ENCODE measurements around the gene DRAM2. TPM values are rescaled to one million over a fixed set of nuclear protein-coding genes. Genes with fewer than 3 reads are reported as not detected.
"Not testable (repeated sequence)": the region's sequence is repeated elsewhere in the genome, so short reads cannot be mapped to it uniquely, and the experiment has no call there.

The DRAM2 gene
- total RNA-seq, 1 donor from 2014 or later = 42.6 TPM

GRCh38 chr1:111104981-111105380, 34.9 kb downstream of the DRAM2 start:
- peaks cover 19% of the 10 kb centered on the region for H3K9me3 Mint-ChIP-seq
- H3K27ac Mint-ChIP-seq = no peak overlapping the region
- H3K4me1 Mint-ChIP-seq (ENCODE audit: unreplicated experiment) = no peaks in the 10 kb centered on the region
- TF ChIP-seq CTCF (conservative IDR thresholded peaks at IDR 0.05) = no peak
- DNase-seq (ENCODE audit: extremely low spot score, unreplicated experiment) = no peak
- peaks cover 4% of the 10 kb centered on the region for H3K36me3 Mint-ChIP-seq
- no peaks in the 10 kb centered on the region for H3K27me3 Mint-ChIP-seq
- H3K4me3 Mint-ChIP-seq = no peak overlapping the region

- TF ChIP-seq CTCF (conservative IDR thresholded peaks at IDR 0.05) = no peak
- no peak overlapping the region for H3K4me3 Mint-ChIP-seq
- no peaks in the 10 kb centered on the region for H3K4me1 Mint-ChIP-seq (ENCODE audit: unreplicated experiment)
- DNase-seq (ENCODE audit: extremely low spot score, unreplicated experiment) = no peak
- H3K36me3 Mint-ChIP-seq = peaks cover 8% of the 10 kb centered on the region
- H3K27me3 Mint-ChIP-seq = no peaks in the 10 kb centered on the region
- peaks cover 13% of the 10 kb centered on the region for H3K9me3 Mint-ChIP-seq
- no peak overlapping the region for H3K27ac Mint-ChIP-seq
Measured at GRCh38 chr1:111101854-111102642, 37.8 kb downstream of the DRAM2 start.

GRCh38 chr1:111099289-111099688, 40.6 kb downstream of the DRAM2 start:
- H3K27me3 Mint-ChIP-seq = no peaks in the 10 kb centered on the region
- H3K4me3 Mint-ChIP-seq = no peak overlapping the region
- peaks cover 4% of the 10 kb centered on the region for H3K36me3 Mint-ChIP-seq
- no peaks in the 10 kb centered on the region for H3K4me1 Mint-ChIP-seq (ENCODE audit: unreplicated experiment)
- H3K27ac Mint-ChIP-seq = no peak overlapping the region
- no peak for TF ChIP-seq CTCF (conservative IDR thresholded peaks at IDR 0.05)
- H3K9me3 Mint-ChIP-seq = peaks cover 16% of the 10 kb centered on the region
- DNase-seq (ENCODE audit: extremely low spot score, unreplicated experiment) = no peak

- Mint-ChIP-seq H3K27me3 (no peaks in the 10 kb centered on the region), H3K27ac (no peak overlapping the region)
Measured at GRCh38 chr1:111097356-111098099, 42.4 kb downstream of the DRAM2 start.

GRCh38 chr1:111095421-111095820, 44.5 kb downstream of the DRAM2 start:
- H3K4me3 Mint-ChIP-seq; H3K27ac Mint-ChIP-seq; H3K4me1 Mint-ChIP-seq (ENCODE audit: unreplicated experiment); DNase-seq (ENCODE audit: extremely low spot score, unreplicated experiment); H3K27me3 Mint-ChIP-seq; H3K36me3 Mint-ChIP-seq: not testable (repeated sequence)
- peaks cover 10% of the 10 kb centered on the region for H3K9me3 Mint-ChIP-seq

More at GRCh38 chr1:111097356-111098099, 42.4 kb downstream of the DRAM2 start:
- peaks cover 16% of the 10 kb centered on the region for H3K9me3 Mint-ChIP-seq
- DNase-seq (ENCODE audit: extremely low spot score, unreplicated experiment) = no peak
- no peak for TF ChIP-seq CTCF (conservative IDR thresholded peaks at IDR 0.05)
- H3K36me3 Mint-ChIP-seq = peaks cover 4% of the 10 kb centered on the region
- no peaks in the 10 kb centered on the region for H3K4me1 Mint-ChIP-seq (ENCODE audit: unreplicated experiment)
- no peak overlapping the region for H3K4me3 Mint-ChIP-seq

GRCh38 chr1:111089638-111090037, 50.3 kb downstream of the DRAM2 start:
- DNase-seq (ENCODE audit: extremely low spot score, unreplicated experiment) = no peak
- no peaks in the 10 kb centered on the region for H3K27me3 Mint-ChIP-seq
- TF ChIP-seq CTCF (conservative IDR thresholded peaks at IDR 0.05) = no peak
- H3K27ac Mint-ChIP-seq = no peak overlapping the region
- no peak overlapping the region for H3K4me3 Mint-ChIP-seq
- no peaks in the 10 kb centered on the region for H3K36me3 Mint-ChIP-seq
- H3K9me3 Mint-ChIP-seq = peaks cover 5% of the 10 kb centered on the region
- H3K4me1 Mint-ChIP-seq (ENCODE audit: unreplicated experiment) = no peaks in the 10 kb centered on the region
